ENCODE data around the gene PPP1R37.

PPP1R37 gene, protein sequence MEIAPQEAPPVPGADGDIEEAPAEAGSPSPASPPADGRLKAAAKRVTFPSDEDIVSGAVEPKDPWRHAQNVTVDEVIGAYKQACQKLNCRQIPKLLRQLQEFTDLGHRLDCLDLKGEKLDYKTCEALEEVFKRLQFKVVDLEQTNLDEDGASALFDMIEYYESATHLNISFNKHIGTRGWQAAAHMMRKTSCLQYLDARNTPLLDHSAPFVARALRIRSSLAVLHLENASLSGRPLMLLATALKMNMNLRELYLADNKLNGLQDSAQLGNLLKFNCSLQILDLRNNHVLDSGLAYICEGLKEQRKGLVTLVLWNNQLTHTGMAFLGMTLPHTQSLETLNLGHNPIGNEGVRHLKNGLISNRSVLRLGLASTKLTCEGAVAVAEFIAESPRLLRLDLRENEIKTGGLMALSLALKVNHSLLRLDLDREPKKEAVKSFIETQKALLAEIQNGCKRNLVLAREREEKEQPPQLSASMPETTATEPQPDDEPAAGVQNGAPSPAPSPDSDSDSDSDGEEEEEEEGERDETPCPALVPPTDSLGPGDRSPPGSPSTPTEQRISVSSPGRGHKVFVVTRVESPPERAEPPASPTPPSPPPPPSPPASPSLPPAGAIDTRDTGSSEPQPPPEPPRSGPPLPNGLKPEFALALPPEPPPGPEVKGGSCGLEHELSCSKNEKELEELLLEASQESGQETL

GRCh38 chr19:45092747-45093678 lies at the start of gene PPP1R37:
PPP1R37 (plus strand) TSS chr19:45093179; CDS start chr19:45093326, 147 bp downstream.
- peak; percentile 98 for DNase-seq (ENCODE audit: low spot score)

GRCh38 chr19:45045671-45046353 lies 47.2 kb upstream of the PPP1R37 start:
- no peak for DNase-seq (ENCODE audit: low spot score)

- DNase-seq (ENCODE audit: low spot score) = no peak
Measured at GRCh38 chr19:45046355-45046754, 46.6 kb upstream of the PPP1R37 start.

GRCh38 chr19:45047188-45047797 lies 45.7 kb upstream of the PPP1R37 start:
- DNase-seq (ENCODE audit: low spot score) = no peak

DNA sequence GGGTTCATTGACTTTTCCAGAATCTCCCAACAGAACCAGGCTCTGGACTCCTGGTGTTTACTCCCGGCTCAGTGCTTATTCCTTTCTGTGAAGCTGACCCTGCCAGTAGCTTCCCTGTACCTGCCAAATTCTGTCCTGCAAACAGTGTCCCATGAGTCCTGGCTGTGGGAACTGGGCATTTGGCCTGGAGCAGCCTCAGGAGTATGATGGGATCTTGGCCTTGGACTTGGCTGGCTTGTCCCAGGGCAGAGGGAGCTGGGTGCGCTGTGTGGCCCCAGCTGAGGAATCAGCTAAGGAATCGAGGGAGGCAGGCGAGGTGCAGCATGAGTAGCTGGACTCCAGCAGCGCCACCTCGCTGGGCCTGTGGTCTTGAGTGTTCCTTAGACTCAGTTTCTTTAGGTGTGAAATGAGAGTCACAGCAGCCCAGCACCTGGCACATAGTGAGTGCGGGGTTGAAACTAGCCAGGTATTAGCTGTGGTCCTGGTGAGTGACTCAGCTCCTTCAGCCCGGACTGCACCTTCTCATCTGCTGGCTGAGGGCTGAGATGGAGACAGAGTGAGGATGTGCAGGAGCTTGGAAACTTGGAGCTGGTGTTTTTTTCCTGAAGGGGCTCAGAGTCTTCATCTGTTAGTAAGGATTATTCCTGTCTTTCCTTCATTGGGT lies 43.8 kb upstream of the PPP1R37 start:
- DNase-seq (ENCODE audit: low spot score) = no peak

- DNase-seq (ENCODE audit: low spot score) = no peak
Measured at GRCh38 chr19:45050036-45050435, 42.9 kb upstream of the PPP1R37 start.

DNA sequence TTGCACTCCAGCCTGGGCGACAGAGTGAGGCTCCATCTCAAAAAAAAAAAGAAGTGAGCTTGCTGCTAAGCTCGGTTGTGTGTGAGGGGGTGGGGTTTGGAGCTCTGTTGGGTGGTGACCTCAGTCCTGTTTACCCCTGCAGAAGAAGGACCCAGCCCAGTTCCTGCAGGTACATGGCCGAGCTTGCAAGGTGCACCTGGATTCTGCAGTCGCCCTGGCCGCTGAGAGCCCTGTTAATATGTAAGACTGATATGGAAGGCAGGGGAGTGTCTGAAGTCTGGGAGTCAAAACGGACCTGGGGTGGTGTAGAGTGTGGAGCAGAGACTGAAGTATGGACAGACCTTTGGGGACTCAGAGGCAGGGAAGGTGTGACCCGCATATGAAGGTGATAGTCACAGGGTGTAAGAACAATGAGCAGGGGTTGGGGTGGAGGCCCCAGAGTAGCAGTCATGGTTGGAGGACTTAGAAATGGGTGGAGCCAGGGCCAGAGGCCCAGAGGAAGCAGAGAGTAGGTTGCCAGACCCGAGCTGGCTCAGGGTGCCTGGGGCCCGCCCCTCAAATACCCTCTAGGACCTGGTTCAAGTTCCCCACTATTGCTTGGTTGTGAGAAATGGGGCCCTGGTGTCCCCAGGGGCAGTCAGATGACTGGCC lies 40.9 kb upstream of the PPP1R37 start:
- no peak for DNase-seq (ENCODE audit: low spot score)

GRCh38 chr19:45056831-45057230 lies 36.1 kb upstream of the PPP1R37 start:
- DNase-seq (ENCODE audit: low spot score) = no peak

DNA sequence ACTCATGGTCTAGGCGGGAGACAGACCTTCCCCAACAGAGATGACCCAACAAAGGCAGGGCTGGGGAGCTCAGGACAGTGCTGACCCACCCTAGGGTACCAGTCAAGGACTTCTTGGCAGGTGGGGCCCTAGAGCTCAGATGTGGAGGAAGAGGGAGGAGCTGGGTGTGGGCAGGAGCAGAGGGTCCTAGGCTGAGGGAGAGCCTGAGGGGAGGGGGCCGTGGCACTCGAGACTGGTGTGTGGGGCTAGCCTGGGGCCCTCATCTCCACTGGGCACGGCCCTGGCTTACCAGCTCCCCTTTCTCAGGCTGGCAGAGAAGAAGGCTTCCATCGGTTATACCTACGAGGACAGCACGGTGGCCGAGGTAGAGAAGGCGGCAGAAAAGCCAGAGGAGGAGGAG lies 35.5 kb upstream of the PPP1R37 start:
- DNase-seq (ENCODE audit: low spot score) = no peak

GRCh38 chr19:45058622-45059159 lies 34.3 kb upstream of the PPP1R37 start:
- DNase-seq (ENCODE audit: low spot score) = peak; percentile 21

GRCh38 chr19:45059258-45059965 lies 33.6 kb upstream of the PPP1R37 start:
- DNase-seq (ENCODE audit: low spot score) = peak; percentile 92

GRCh38 chr19:45061965-45062364 lies 31.0 kb upstream of the PPP1R37 start:
- no peak for DNase-seq (ENCODE audit: low spot score)

DNA sequence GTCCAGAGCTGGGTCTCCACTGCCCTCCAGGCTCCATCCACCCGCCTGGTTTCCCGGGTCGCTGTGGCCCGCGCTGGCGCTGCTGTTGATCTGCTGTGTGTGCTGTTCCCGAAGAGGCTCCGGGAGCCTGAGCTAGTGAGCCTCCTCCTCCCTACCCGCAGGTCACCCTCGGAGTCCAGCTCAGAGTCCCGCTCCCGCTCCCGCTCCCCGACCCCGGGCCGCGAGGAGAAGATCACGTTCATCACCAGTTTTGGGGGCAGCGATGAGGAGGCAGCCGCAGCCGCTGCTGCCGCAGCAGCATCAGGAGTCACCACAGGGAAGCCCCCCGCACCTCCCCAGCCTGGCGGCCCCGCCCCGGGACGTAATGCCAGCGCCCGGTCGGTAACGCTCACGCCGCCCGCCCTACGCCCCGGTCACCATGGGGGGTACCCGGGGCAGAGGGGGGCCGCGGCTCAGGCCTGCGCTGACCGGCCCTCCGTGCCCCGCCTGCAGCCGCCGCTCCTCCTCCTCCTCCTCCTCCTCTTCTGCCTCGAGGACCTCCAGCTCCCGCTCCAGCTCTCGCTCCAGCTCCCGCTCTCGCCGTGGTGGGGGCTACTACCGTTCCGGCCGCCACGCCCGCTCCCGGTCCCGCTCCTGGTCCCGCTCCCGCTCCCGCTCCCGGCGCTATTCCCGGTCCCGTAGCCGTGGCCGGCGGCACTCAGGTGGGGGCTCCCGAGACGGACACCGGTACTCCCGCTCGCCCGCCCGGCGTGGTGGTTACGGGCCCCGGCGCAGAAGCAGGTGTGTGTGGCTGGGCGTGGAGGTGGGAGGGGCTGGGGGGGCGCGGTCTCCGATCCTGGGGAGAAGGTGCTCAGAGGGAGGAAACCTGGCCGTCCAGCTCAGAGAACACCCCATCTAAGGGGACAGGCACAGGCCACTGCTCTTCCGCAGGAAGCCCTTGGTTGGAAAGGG lies 28.9 kb upstream of the PPP1R37 start:
- no peak for DNase-seq (ENCODE audit: low spot score)

GRCh38 chr19:45066921-45067661 lies 25.9 kb upstream of the PPP1R37 start:
- no peak for DNase-seq (ENCODE audit: low spot score)

- DNase-seq (ENCODE audit: low spot score) = no peak
Measured at GRCh38 chr19:45068041-45068440, 24.9 kb upstream of the PPP1R37 start.

DNA sequence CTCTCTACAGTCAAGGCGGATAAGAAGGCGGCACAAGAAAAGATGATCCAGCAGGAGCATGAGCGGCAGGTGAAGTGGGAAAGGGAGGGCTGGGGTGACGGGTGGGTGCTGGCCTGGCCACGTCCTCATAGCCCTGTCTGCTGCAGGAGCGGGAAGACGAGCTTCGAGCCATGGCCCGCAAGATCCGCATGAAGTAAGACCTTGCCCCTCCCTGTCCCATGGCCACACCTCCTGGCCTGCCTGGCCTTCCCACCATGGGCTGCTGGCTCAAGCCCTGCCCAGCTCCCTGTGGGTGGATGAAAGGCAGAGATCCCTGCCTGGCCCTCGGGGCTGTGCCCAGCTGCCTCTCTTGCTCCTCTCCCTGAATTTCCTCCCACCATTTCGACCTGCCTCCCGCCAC lies 23.9 kb upstream of the PPP1R37 start:
- DNase-seq (ENCODE audit: low spot score) = no peak

DNA sequence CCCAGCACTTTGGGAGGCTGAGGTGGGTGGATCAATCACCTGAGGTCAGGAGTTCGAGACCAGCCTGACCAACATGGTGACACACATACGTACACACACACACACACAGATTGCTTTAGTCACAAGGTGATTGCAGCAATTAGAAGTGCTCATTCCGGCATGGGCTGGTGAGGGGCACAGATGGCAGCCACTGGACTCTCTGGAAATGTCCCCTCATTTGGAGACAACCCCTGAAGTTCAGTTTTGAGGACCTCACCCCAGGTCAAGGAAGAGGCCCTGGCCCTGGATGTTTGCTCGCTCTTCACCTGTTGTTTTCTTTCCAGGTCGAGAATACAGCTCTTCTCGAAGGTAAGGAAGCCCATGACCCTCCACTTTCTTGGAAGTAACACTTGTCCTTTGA lies 22.8 kb upstream of the PPP1R37 start:
- DNase-seq (ENCODE audit: low spot score) = no peak
